GM19397 (cell line): ENCODE data around the gene TP53BP1.
"Not testable (repeated sequence)": the region's sequence is repeated elsewhere in the genome, so short reads cannot be mapped to it uniquely, and the experiment has no call there.

Source experiments
- ATAC-seq: cut with Tn5 transposase; IDR thresholded peaks from one replicate; pipeline ENCODE4 v1.9.1; 2021; ENCODE audit warnings: mild to moderate bottlenecking, moderate library complexity; ENCODE audit not compliant: unreplicated experiment

TP53BP1 gene

DNA sequence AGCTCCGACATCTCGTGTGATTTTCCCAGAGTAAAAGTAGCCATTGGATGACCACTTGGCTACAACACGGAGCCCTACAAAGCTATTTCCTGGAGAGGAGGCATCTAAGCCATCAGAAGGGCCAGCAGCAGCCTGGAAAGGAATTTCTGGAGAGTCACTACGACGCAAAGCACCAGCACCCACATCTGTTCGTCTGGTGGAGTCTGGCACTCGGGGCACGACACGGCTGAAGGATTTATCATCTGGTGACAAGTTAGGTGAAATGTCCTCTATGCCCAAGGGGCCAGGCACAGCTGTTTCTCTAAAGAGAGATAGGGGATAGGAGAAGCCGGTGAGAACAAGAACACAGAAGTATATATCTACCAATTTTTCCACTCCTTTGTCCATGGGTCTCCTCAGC is 72.5 kb downstream of the TP53BP1 start:
- ATAC-seq, result no peak

DNA sequence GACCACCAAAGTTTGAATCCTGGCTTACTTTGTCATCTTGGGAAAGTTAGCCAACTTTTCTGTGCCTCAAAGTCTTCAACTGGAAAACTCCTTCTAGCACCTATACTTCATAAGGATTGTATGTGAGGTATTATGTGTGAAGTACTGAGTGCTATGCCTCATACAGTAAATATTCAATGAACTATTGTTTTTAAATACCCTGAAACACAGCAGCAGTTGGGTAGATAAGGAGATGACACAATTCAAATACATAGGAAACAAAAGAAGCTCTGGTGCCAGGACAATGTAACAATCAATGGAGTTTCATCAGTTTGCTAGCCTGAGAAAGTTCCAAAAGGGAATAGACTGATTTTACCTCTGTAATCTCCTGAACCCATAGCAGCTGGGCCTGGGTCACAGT is 78.8 kb downstream of the TP53BP1 start:
- no peak for ATAC-seq

DNA sequence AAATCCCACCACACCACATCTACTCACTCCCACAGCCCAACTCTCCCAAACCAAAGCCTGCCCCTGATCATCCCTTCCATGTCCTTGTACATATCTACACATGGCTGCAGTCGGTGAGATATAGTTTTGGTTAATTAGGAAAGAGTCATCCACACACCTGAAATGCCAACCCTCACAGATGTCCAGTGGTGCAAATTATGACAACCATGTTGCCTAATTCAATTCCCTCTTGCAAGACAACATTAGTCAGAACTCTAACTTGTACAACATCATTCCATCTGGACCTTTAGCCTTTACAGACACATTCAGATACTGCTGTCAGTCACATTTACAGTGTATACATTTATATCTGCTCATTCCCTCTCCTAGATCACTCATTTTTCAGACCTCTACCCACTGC is 80.9 kb downstream of the TP53BP1 start:
- ATAC-seq, result no peak

DNA sequence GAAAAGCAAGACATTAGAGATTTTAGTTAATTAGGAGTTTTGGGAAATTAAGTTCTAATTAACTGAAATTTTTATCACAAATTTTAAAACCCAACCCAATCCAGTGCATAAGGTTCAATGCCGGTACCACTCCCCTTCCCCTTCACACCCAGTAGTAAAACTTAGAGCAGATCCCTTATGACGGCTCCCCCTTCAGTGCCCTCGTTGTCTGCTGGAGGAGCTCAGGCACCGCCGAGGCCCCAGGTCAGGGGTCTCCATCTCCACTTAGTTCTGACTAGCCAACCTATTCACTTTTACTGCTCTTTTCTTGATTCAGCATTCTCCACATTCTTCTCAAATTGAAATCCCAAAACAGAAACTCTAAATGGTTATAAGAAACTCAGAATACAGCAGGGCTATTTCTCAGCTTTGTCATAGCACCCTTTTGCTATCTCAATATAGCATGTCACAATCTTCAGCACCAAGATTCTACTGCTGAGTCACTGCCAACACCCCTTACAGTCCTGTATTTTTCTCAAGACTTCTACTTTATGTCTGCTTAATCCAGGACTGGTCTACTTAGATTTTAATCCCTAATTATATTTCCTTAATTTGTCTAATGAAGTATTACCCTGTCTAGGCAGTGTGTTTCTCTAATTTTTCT is 82.3 kb downstream of the TP53BP1 start:
- ATAC-seq, result no peak

- no peak for ATAC-seq
These were observed 84.2 kb downstream of the TP53BP1 start for GRCh38 chr15:43408789-43409188.

- no peak for ATAC-seq
These were observed 86.1 kb downstream of the TP53BP1 start for GRCh38 chr15:43406808-43407207.

DNA sequence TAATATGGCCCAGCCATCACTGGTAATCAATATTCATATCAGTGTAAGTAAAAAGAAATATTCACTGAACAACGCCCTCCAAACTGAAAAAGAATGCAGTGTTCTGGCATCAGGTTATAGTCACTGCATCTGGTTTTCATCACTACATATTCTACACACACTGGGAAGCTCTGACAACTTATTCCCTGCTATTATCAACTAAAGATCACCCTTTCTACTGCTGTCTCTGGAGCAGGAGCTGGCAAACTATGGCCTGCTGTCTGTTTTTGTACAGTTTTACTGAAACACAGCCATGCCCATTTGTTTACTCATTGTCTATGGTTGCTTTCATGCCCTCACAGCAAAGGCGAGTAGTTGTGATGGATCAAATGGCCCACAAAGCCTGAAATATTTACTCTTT is 86.8 kb downstream of the TP53BP1 start:
- ATAC-seq, result no peak

DNA sequence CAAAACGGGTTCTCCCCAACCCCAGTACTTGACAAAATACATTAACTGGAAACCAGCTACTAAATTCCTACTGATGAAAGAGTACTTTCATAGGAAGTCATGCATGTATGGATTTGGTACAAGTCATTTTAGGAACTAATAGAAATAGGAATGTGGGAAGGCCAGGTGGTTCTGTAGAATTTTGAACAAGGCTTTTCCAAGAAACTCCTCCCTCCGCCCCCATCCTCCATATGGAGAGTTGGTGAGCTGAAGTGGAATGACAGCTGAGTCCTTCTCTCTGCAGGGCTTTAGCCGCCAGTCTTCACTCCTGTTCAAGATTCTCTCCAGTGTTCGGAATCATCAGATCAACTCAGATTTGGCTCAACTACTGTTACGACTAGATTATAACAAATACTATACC is 88.8 kb downstream of the TP53BP1 start:
- no peak for ATAC-seq

- no peak for ATAC-seq
These were observed 89.3 kb downstream of the TP53BP1 start for GRCh38 chr15:43403616-43404015.

GRCh38 chr15:43402255-43402654 is 90.7 kb downstream of the TP53BP1 start:
- no peak for ATAC-seq

- ATAC-seq, result not testable (repeated sequence)
These were observed 99.4 kb downstream of the TP53BP1 start for GRCh38 chr15:43393592-43393991.

DNA sequence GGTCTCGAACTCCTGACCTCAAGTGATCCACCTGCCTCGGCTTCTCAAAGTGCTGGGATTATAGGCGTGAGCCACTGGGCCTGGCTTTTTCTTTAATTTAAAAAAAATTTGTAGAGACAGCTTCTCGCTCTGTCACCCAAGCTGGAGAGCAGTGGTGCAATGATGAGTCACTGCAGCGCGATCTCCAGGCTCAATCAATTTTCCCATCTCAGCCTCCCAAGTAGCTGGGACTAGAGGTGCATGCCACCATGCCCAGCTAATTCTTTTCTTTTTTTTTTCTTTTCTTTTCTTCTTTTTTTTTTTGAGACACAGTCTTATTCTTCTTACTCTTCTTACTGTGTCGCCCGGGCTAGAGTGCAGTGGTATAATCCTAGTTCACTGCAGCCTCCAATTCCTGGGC is 102.2 kb downstream of the TP53BP1 start:
- ATAC-seq, result no peak

DNA sequence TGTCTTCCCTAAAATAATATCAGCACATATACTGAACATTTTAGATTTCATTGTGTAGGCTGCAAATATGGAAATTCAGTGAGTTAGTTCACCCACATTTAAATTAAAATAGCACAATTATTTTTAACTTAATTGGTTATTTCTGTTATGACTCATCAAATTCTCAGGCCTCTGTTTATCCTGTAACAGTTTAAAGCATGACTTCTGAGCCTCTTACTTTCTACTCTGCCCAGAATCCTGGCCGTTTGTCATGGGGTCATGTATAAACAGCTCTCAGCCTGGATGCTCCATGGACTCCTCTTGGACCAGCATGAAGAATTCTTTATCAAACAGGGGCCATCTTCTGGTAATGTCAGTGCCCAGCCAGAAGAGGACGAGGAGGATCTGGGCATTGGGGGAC is 109.9 kb downstream of the TP53BP1 start:
- ATAC-seq, result no peak

DNA sequence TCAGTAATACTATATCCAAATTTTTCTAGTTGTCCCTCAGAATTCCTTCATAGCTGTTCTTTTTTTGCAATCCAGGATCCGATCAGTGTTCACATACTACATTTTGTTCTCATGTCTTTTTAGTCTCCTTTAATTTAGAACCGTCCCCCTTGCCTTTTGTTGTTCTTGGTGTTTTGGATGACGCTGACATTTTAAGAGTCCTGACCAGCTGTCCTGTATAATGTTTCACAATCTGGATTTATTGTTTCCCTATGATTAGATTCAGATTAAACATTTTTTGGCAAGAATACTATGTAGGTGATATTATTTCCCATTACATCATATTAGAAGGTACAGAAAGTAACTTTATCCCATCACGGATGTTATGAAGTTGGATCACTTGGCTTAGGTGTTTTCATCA is 110.6 kb downstream of the TP53BP1 start:
- ATAC-seq, result no peak

- no peak for ATAC-seq
These were observed 114.4 kb downstream of the TP53BP1 start for GRCh38 chr15:43378601-43379000.

DNA sequence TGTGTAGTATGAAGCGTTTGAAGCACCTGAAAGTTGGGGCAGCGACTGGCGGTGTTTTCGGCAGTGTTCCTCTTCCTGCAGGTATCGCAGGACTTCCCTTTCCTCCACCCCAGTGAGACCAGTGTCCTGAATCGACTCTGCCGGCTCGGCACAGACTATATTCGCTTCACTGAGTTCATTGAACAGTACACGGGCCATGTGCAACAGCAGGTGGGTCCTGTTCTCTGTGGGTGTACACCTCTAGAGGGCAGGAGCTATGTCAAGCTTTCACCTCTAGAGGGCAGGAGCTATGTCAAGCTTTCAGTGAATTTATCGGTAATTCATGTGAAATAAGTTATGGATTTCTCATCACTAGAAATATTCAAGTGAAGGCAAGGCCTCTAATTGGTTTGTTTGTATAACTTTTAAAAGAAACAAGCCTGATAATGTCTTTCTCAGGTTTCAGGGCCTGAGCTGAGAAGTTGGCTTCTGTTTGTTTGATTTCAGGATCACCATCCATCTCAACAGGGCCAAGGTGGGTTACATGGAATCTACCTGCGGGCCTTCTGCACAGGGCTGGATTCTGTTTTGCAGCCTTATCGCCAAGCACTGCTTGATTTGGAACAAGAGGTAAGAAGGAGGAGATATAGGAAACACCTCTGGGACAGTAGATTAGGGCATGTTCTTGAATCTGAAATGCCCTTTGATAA is 116.8 kb downstream of the TP53BP1 start:
- ATAC-seq, result no peak

GRCh38 chr15:43370975-43371974 is 121.7 kb downstream of the TP53BP1 start, which contains the start of the genes TUBGCP4 and ZSCAN29:
Gene TUBGCP4, plus strand, starts transcription at chr15:43371101. Its CDS starts 254 bp downstream, at chr15:43371355.
Gene ZSCAN29, minus strand, starts transcription at chr15:43371043. Its CDS starts 1,130 bp downstream, at chr15:43369913.
- ATAC-seq, result peak; percentile 80

- peak; percentile 42 for ATAC-seq
These were observed 122.5 kb downstream of the TP53BP1 start for GRCh38 chr15:43370310-43370974.

GRCh38 chr15:43361313-43361903 is 131.5 kb downstream of the TP53BP1 start:
- ATAC-seq, result no peak

GRCh38 chr15:43360821-43361220 is 132.1 kb downstream of the TP53BP1 start:
- ATAC-seq, result no peak
